ENCODE data around the gene GOLGA6D. TPM values are rescaled to one million over a fixed set of nuclear protein-coding genes. Genes with fewer than 3 reads are reported as not detected.
"Not testable (repeated sequence)": the region's sequence is repeated elsewhere in the genome, so short reads cannot be mapped to it uniquely, and the experiment has no call there.

Gene GOLGA6D, protein sequence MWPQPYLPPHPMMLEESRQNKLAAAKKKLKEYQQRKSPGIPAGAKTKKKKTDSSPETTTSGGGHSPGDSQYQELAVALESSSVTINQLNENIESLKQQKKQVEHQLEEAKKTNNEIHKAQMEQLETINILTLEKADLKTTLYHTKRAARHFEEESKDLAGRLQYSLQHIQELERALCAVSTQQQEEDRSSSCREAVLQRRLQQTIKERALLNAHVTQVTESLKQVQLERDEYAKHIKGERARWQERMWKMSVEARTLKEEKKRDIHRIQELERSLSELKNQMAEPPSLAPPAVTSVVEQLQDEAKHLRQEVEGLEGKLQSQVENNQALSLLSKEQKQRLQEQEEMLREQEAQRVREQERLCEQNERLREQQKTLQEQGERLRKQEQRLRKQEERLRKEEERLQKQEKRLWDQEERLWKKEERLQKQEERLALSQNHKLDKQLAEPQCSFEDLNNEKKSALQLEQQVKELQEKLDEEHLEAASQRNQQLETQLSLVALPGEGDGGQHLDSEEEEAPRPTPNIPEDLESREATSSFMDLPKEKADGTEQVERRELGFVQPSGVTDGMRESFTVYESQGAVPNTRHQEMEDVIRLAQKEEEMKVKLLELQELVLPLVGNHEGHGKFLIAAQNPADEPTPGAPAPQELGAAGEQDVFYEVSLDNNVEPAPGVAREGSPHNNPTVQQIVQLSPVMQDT
- polyA plus RNA-seq (2011; rRNA removed) (not detected in 2 replicates), polyA minus RNA-seq (2011; rRNA and poly(A)+ RNA removed) (not detected in 2 replicates)

DNA sequence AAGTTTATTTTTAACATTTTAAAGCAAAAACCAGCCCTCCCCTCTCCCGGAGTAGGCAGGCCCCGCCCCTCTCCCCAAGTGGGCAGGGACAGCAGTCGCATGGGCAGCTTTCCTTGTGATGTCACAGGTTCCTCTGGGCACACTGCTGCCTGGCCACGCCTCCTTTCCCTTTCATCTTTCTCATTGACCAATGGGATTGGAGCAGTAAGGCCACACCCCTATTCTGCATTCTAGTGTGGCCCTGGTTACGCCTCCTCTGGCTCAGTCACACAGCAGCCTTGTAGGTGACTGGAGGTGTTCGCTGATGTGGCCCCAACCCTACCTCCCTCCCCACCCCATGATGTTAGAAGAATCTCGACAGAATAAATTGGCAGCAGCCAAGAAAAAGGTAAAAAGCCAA, at the start of gene GOLGA6D:
TSS of gene GOLGA6D (plus strand) at position 264 of the 400 bp plus-strand sequence. CDS start at position 305, 41 bp downstream.
- H3K27ac ChIP-seq (ENCODE audit: low read depth, low read length); CTCF ChIA-PET: not testable (repeated sequence)

DNA sequence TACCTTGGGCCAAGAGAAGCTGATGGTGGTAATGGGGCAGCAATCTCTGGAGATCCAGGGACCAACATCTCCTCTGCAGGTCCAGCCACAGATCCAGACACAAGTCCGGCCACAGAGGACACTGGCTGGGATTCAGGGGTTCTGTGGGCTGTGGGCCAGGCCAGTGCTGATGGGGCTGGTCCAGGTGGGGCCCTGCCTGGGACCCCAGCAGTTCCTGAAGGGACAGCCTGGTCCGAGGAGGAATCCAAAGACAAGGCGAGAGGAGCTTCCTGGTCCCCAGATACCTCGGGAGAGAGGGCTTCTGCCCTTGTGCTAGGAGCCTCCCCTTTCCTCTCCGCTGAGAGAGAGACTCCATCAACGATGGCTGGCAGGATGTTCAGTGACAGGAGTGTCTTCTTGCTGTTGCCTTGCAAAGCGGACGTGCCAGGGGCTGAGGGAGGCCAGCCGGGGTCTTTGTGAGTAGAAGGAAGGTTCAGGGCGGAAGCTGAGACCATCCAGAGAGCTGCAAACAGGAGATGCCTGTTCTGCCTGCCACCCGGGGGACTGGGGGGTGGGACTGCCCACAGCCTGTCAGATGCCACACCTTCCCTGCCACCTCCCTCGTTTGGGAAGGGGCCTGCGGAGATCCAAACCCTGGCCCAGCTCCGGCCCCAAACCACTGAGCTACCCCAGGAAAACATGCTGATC, 49.0 kb upstream of the GOLGA6D start:
- Histone ChIP-seq H3K4me3 (ENCODE audit: low read depth, low read length) (no peak overlapping the region), H3K27ac (ENCODE audit: low read depth, low read length) (no peak overlapping the region), H3K9me3 (ENCODE audit: control insufficient read depth, insufficient read depth, low read length) (no peaks in the 10 kb centered on the region; the same call in 1 of the 2 replicates), H3K27me3 (ENCODE audit: control insufficient read depth, insufficient read depth, low read length) (peaks cover 53% of the 10 kb centered on the region)
- TF ChIP-seq, protein P1, sequence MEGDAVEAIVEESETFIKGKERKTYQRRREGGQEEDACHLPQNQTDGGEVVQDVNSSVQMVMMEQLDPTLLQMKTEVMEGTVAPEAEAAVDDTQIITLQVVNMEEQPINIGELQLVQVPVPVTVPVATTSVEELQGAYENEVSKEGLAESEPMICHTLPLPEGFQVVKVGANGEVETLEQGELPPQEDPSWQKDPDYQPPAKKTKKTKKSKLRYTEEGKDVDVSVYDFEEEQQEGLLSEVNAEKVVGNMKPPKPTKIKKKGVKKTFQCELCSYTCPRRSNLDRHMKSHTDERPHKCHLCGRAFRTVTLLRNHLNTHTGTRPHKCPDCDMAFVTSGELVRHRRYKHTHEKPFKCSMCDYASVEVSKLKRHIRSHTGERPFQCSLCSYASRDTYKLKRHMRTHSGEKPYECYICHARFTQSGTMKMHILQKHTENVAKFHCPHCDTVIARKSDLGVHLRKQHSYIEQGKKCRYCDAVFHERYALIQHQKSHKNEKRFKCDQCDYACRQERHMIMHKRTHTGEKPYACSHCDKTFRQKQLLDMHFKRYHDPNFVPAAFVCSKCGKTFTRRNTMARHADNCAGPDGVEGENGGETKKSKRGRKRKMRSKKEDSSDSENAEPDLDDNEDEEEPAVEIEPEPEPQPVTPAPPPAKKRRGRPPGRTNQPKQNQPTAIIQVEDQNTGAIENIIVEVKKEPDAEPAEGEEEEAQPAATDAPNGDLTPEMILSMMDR (IDR thresholded peaks at IDR 0.05; ENCODE audit: low read depth, low read length): no peak
- CTCF ChIA-PET: no interaction called here
- POLR2A ChIA-PET: no interaction called here
- DNase-seq (ENCODE audit: low read depth, low spot score): no peak

More for the DNA sequence above, at the start of gene GOLGA6D:
- POLR2A ChIA-PET; H3K27me3 ChIP-seq (ENCODE audit: control insufficient read depth, insufficient read depth, low read length); DNase-seq (ENCODE audit: low read depth, low spot score); H3K4me3 ChIP-seq (ENCODE audit: low read depth, low read length); H3K9me3 ChIP-seq (ENCODE audit: control insufficient read depth, insufficient read depth, low read length): not testable (repeated sequence)

DNA sequence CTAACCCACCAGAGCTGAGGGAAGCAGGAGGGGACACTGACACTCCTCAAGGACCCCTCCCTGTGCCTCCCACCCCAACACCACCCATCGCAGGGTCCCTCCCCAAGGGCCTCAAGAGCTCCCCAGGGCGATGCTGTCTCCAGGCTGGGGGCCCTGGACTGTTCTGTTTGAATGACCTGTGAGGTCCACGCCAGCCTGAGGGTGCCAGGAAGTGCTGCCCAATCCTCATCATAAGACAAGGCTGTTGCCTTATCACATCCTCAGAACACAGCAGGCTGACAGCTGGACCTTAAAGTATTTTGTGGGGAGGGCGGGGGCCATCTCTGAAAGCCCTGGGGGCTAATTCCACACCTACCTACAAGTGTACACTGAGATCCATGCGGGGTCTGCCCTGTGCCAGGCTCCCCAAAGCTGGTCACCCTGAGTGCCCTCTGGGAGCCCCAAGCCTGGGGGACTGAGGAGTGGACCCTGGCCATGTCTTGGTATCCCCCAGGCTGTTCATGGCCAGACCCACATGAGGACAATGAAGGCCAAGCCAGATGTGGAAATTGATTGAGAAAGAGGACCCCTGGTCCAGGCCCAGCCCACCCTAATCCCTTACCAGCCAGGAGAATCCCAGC, 48.3 kb upstream of the GOLGA6D start:
- no peak overlapping the region for H3K27ac ChIP-seq (ENCODE audit: low read depth, low read length)

DNA sequence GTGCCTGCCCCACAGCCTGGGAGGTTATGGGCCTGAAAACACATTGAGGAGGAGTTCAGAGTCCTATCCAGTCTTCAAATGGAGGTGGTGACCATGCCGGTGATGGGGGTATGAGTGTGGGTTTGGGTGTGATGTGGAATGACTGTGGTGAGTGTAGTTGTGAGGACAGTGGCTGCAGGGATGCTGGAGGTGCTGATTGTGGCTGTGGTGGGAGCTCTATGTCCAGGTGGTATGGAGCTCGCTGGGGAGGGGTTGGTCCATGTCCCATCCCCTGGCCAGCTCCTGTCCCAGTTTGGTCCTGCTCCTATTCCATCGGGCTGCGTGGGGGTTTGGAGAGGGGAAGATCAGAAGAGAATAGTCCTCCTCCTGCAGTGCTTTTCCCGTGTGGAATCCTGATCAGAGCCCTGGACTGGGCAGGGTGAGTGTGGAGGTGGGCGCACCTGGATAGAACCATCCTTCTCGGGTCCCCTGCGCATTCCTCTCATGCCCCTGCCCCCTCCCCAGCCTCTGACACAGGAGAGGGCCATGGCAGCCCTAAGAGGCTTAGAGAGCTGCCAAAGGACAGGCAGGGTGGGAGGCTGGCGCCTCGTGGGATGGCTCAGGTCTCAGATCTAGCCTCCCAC, 47.5 kb upstream of the GOLGA6D start:
- Histone ChIP-seq H3K4me3 (ENCODE audit: low read depth, low read length) (no peak overlapping the region), H3K27me3 (ENCODE audit: control insufficient read depth, insufficient read depth, low read length) (peaks cover 49% of the 10 kb centered on the region), H3K9me3 (ENCODE audit: control insufficient read depth, insufficient read depth, low read length) (no peaks in the 10 kb centered on the region; the same call in 1 of the 2 replicates), H3K27ac (ENCODE audit: low read depth, low read length) (no peak overlapping the region)
- CTCF ChIA-PET: no interaction called here
- DNase-seq (ENCODE audit: low read depth, low spot score): no peak
- POLR2A ChIA-PET: no interaction called here
- TF ChIP-seq, protein P1 (IDR thresholded peaks at IDR 0.05; ENCODE audit: low read depth, low read length): no peak

More for the DNA sequence above, 48.3 kb upstream of the GOLGA6D start:
- no peaks in the 10 kb centered on the region; the same call in 1 of the 2 replicates for H3K9me3 ChIP-seq (ENCODE audit: control insufficient read depth, insufficient read depth, low read length)
- no peak for DNase-seq (ENCODE audit: low read depth, low spot score)
- ChIA-PET POLR2A (no interaction called here), CTCF (no interaction called here)
- H3K4me3 ChIP-seq (ENCODE audit: low read depth, low read length): no peak overlapping the region
- peaks cover 51% of the 10 kb centered on the region for H3K27me3 ChIP-seq (ENCODE audit: control insufficient read depth, insufficient read depth, low read length)
- TF ChIP-seq, protein P1 (IDR thresholded peaks at IDR 0.05; ENCODE audit: low read depth, low read length): no peak

All from AG04450 (cell line).